Activated CD4-positive, alpha-beta T cell treated with anti-CD3 and anti-CD28 coated beads for 48 hours (primary cell): ENCODE measurements around the gene C2CD4B.
A peak's percentile ranks its signal among the peaks of the same experiment; 100 is the strongest.

Experiments used
- DNase-seq: peaks from one replicate; pipeline ENCODE4 v3.0.0-alpha.2; 2020

Gene C2CD4B

GRCh38 chr15:62147551-62147950 lies 17.5 kb downstream of the C2CD4B start:
- no peak for DNase-seq

DNA sequence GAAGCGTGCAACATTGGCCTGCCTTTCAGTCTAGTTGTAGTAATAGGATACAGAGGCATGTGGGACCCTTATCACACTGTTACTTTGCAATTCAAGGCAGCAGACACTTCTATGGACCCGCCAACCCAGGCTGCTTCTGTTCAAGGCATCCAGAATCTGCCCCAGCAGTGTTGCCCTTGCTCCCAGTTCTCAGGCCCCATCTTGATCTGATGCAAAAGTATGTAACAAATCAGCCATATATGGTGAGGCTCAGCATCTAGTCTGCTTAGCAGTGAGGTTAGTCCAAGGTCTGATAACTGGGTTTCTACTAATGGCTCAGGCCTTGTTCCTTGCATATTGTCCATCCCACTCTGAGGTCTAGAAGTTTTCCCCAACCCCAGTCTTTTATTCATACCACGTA lies 17.9 kb downstream of the C2CD4B start:
- DNase-seq: no peak

DNA sequence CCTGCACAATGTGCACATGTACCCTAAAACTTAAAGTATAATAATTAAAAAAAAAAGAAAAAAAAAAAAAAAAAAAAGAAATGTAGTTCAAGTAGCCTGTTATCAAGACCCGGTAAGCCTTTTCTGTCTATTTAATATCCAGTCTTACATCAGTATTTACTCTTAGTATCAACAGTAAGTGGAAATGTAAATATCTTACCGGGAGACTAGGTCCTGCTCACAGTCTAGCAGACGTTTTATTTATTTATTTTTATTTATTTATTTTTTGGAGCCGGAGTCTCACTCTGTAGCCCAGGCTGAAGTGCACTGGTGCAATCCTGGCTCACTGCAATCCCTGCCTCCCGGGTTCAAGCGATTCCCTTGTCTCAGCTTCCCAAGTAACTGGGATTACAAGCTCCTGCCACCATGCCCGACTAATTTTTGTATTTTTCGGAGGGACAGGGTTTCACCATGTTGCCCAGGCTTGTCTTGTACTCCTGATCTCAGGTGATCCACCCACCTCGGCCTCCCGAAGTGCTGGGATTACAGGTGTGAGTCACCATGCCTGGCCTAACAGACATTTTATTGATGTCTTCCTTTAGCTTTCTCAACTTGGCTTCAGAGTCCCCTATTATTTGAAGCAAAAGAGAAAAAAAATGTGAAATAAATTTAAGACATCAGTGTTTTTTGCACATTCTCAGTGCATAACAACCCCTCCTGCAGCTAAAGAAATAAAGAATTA lies 19.9 kb downstream of the C2CD4B start:
- no peak for DNase-seq

- no peak for DNase-seq
Observed at GRCh38 chr15:62142736-62143135, 22.3 kb downstream of the C2CD4B start.

DNA sequence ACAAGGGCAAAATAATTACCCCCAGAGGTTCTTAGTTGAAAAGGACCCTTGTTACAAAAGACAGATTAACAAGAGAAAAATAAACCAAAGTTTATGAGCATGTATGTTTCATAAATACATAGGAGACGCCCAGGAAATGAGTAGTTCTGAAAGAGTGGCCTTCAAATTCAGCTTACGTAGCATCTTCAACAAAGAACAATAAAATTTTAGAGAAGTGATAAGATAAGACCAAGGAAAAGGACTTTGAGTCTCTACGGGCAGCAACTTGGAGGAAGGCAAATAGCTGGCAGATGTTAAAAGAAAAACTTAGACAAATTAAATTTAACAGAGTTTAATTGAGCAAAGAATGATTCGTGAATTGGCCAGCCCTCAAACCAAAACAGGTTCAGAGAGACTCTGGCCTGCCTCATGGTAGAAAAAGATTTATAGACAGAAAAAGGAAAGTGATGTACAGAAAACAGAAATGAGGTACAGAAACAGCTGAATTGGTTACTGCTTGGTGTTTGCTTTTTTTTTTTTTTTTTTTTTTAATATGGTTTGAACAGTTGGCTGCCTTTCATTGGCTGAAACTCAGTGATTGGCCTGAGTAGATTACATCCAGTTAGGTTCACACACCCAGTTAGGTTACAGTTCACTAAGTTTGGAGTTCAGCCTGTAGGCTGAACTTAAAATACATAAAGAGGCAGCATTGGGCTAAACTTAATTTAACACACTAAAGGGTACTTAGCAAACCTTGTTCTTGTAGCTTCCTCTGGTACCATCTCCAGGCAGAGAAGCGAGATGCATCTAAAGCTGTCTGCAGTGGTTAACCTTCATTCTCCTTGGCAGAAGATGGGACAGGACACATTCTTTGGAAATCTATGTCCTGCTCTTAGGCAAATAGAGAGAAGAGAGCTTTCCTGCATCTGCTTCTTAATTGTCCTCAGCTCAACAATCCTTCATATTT lies 23.2 kb downstream of the C2CD4B start:
- no peak for DNase-seq

DNA sequence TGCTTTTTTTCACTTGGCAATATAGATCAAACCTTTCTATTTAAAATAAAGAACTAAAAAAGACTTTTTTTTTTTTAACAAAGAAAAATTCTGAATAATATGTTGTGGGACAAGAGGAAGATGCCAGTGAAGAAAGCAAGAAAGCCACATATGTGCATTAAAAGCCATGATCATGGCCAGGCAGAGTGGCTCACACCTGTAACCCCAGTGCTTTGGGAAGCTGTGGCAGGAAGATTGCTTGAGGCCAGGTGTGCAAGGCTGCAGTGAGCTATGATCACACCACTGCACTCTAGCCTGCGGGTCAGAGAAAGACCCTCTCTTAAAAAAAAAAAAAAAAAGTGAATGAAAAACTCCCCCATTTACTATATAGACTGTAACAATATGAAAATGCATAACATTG lies 23.9 kb downstream of the C2CD4B start:
- DNase-seq: no peak

GRCh38 chr15:62138124-62138523 lies 27.0 kb downstream of the C2CD4B start:
- DNase-seq: no peak

DNA sequence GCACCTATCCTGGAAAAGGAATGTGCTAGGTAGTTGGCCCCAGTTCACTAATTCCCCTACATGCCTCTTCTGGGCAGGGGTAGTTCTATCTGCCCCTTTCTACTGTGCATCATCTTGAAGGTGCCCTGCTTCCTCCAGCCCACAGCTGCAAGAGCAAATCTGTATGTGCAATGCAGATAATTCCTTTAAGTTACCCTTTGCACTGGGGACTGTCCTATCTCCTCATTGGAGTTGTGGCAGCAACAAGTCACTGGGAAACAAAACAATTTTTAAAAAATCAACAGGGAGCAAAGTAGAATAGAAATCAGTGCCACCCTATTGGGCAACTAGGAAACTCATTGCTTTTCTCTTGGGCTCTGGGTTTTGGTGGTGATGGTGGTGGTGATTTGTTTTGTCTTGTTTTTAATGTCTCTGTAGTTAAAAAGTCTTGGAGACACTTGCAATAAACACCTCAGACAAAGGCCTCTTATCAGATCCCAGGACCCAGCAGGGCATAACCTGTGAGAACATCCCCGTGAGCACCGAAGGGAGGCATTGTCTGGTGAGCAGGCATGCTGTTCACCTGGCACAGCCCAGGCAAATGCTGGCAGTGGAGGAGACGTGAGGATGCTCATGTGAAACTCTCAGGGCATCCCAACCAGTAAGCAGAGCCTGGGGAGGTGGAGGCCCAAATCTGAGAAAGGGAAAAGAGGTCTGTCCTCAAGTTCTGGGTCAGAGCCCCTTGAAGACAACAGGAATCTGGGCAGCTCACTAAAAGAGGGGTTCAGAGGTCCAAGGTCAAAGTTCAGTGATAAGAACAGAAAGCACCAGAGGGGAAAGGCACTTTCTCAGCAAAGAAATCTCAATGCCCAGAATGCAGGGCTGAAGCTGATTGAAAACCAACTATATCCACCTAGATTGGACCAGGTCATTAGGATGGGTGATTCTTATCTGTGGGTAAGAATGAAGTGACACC lies 27.9 kb downstream of the C2CD4B start:
- no peak for DNase-seq

GRCh38 chr15:62135532-62136134 lies 29.5 kb downstream of the C2CD4B start:
- no peak for DNase-seq

DNA sequence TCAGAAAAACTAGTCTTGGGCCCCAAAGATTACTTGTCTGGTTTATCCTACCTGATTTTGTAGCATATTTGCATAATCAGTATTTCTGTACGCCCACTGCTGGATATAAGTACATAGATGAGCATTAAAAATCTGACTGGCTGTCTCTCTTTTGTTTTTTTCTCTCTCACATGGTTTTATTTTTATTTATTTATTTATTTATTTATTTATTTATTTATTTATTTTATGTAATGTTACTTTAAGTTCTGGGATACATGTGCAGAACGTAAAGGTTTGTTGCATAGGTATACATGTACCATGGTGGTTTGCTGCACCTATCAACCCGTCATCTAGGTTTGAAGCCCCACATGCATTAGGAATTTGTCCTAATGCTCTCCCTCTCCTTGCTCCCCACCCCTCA lies 31.9 kb downstream of the C2CD4B start:
- no peak for DNase-seq

GRCh38 chr15:62128916-62129315 lies 36.2 kb downstream of the C2CD4B start:
- DNase-seq: no peak

GRCh38 chr15:62126364-62126763 lies 38.7 kb downstream of the C2CD4B start:
- no peak for DNase-seq

DNA sequence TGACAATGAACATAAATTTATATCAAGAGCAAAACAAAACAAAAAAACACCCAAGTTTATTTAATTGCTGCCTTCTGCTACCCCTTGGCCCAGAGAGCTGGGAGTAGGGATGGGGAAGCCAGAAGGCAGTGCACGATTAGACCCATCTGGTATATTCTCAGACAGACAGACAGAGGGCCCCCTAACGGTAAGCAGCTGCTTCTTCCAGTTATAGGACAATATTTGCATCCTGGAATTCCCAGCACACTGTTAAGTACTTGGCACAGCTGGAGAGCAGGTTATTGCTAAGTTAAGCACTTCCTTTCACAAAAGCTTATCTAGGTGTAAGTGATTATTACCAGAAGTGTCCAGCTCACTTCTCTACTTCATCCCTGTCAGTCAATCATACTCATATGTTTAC lies 39.3 kb downstream of the C2CD4B start:
- no peak for DNase-seq

GRCh38 chr15:62124973-62125303 lies 40.1 kb downstream of the C2CD4B start:
- no peak for DNase-seq

- no peak for DNase-seq
Observed at GRCh38 chr15:62124176-62124972, 40.7 kb downstream of the C2CD4B start.

- DNase-seq: no peak
Observed at GRCh38 chr15:62122249-62122648, 42.8 kb downstream of the C2CD4B start.

DNA sequence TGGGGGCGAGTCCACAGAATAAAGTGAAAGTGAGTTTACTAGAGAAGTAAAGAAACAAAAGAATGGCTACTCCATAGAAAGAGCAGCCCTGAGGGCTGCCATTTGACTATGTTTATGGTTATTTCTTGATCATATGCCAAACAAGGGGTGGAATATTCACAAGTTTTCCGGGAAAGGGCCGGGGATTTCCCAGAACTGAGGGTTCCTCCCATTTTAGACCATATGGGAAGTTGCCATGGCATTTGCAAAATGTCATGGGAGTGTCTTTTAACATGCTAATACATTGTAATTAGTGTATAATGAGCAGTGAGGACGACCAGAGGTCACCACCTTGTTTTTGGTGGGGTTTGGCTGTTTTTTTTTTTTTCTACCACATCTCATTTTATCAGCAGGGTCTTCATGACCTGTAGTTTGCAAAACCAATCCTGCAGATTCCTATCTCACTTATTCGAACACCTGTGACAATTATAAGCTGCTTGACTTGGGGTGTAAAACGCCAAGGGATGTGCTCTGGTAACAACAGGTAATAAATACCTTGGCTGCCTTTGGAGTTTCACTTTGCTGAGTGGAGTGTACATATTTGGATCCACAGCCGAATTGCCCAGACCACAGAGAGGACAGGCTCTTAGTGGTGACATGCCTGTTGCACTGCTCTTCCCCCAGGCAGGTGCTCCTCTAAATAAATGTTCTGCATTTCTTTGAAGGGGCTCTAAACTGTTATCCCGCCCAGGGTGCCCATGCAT lies 43.6 kb downstream of the C2CD4B start:
- DNase-seq: no peak

- no peak for DNase-seq
Observed at GRCh38 chr15:62120776-62121175, 44.3 kb downstream of the C2CD4B start.

- DNase-seq: no peak
Observed at GRCh38 chr15:62119874-62120273, 45.2 kb downstream of the C2CD4B start.

DNA sequence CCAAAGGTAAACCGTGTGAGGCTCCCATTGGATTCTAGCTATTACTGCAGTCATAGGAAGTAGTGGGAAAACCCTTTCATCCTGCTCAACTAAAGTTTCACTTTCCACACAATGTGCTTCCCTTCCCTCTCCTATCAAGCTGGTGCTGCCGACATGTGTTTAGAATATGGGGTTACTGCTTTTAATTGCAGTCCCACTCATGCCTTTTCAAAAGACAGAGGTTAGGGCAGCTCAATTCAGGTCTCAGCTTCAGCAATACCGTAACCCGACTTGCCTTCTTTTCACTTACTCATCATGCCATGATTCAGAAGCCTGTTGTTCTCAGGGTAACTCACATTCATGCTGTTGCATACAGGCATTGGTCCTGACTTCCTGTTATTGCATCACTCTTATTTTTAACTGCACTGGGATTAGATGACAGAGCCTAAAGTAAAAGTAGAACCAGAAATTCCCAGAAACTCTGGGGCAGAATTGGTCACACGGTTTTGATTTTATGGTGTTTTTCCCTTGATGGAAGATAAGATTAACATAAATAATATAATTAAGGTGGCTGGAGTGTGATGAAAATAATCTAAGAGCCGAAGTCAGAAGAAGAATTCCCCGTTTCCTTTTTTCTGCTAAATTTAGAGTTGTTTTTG lies 45.7 kb downstream of the C2CD4B start:
- DNase-seq: peak; percentile 32
